MCF 10A (cell line): ENCODE data around the gene BET1L. TPM values are rescaled to one million over a fixed set of nuclear protein-coding genes. Genes with fewer than 3 reads are reported as not detected.

Experiments
- Bru-seq: library from RNA; stranded (reverse); fragments of 400-500 nt; gene quantifications from one replicate; lab custom pipeline; 2021; lab: Mats Ljungman, UMichigan
- BruChase-seq, 2 experiments: library from RNA; stranded (reverse); fragments of 400-500 nt; gene quantifications; one replicate each; lab custom pipeline; 2021; lab: Mats Ljungman, UMichigan
- BruUV-seq: library from RNA; stranded (reverse); fragments of 400-500 nt; replicated peaks from 2 replicates; lab custom pipeline; 2021; lab: Mats Ljungman, UMichigan
- CTCF ChIA-PET: fragments of 300-600 bp; sonication (Branson Sonifier 250); formaldehyde crosslinking; extraction: SDS; loops from one replicate; lab custom pipeline; 2021; ENCODE audit warnings: antibody characterized with exemption, inconsistent platforms; lab: Yijun Ruan, JAX
- POLR2A ChIA-PET: fragments of 300-600, 350-650 bp; sonication (Branson Sonifier 250); formaldehyde crosslinking; extraction: SDS; loops from one replicate; lab custom pipeline; 2020; ENCODE audit warnings: antibody characterized with exemption, inconsistent platforms; lab: Yijun Ruan, JAX
- DNase-seq: peaks from one replicate; pipeline ENCODE4 v3.0.0-alpha.2; 2018; ENCODE audit not compliant: unreplicated experiment
- H3K27ac Mint-ChIP-seq: one replicate; pipeline ENCODE4 v1.8.0; 2022; ENCODE audit warnings: mild to moderate bottlenecking, low read depth, mixed read lengths; ENCODE audit not compliant: unreplicated experiment
- H3K27me3 Mint-ChIP-seq: one replicate; pipeline ENCODE4 v1.8.0; 2022; ENCODE audit warnings: mixed read lengths; ENCODE audit not compliant: insufficient read depth, unreplicated experiment
- H3K36me3 Mint-ChIP-seq: one replicate; pipeline ENCODE4 v1.8.0; 2022; ENCODE audit warnings: mild to moderate bottlenecking, moderate library complexity, mixed read lengths; ENCODE audit not compliant: insufficient read depth, unreplicated experiment
- H3K4me1 Mint-ChIP-seq: one replicate; pipeline ENCODE4 v1.8.0; 2022; ENCODE audit warnings: mixed read lengths; ENCODE audit not compliant: insufficient read depth, unreplicated experiment
- H3K4me3 Mint-ChIP-seq: one replicate; pipeline ENCODE4 v1.8.0; 2022; ENCODE audit warnings: mild to moderate bottlenecking, moderate library complexity, mixed read lengths; ENCODE audit not compliant: unreplicated experiment
- H3K9me3 Mint-ChIP-seq: one replicate; pipeline ENCODE4 v1.8.0; 2022; ENCODE audit warnings: mixed read lengths; ENCODE audit not compliant: unreplicated experiment
- CTCF ChIP-seq: fragments of 200-600 bp; IDR thresholded peaks from one replicate; pipeline ENCODE4 v1.8.0; 2022; ENCODE audit warnings: antibody characterized with exemption, mild to moderate bottlenecking; ENCODE audit not compliant: unreplicated experiment
- intact Hi-C: fragments of 100-400 bp; cut with micrococcal nuclease; formaldehyde crosslinking; loops from 2 replicates; pipeline ENCODE4 v1.14.1; 2022
- long read RNA-seq: library from polyadenylated mRNA; stranded (forward); transcript quantifications from one replicate; pipeline ENCODE4 v2.0.0, GENCODE V29; 2022
- total RNA-seq: library from RNA; stranded (reverse); gene quantifications from 2 replicates; pipeline ENCODE4 v1.2.3, GENCODE V29; 2022

BET1L gene
- 65.3 and 66.1 TPM in 2 replicates for total RNA-seq
- Bru-seq, nascent RNA = percentile 55 among the genes with signal in this experiment
- percentile 74 among the genes with signal in this experiment for BruChase-seq, experiment 1, labeled RNA remaining after a 6-hour chase
- percentile 68 among the genes with signal in this experiment for BruChase-seq, experiment 2, labeled RNA remaining after a 2-hour chase
- long read RNA-seq, transcript BET1L-203 (4 exons, 2,819 nt) = major isoform, 91 of 124 reads
- long read RNA-seq, transcript BET1L-201 (3 exons, 2,916 nt) = minor isoform, 5 of 124 reads
- long read RNA-seq, partial matches to known transcripts = 2 of 124 reads
- long read RNA-seq, other reads (novel, unspliced or antisense) = 26 of 124 reads

GRCh38 chr11:207208-207862 is at the start of gene BET1L, which contains the start of gene RIC8A:
TSS of gene BET1L (minus strand) at chr11:207399. CDS start at chr11:207321, 78 bp downstream.
TSS of gene RIC8A (plus strand) at chr11:207708. CDS start at chr11:208855, 1,147 bp downstream.
- peak within 1 kb of the TSS; percentile 99 for H3K27ac Mint-ChIP-seq
- ChIA-PET POLR2A (interaction anchor here (0.6 to 5.9 kb wide), 36 partner anchors 8 to 1827 kb away, joined by 3 to 136 read pairs (median 5); partner anchors contain the start of genes IFITM2, IFITM3, PGGHG and PHRF1), CTCF (interaction anchor here (0.6 to 5.0 kb wide), 7 partner anchors 17 to 241 kb away, joined by 3 to 18 read pairs (median 3); partner anchors contain the start of gene PSMD13)
- TF ChIP-seq CTCF = no peak
- intact Hi-C loops = loop anchor here (5.0 kb wide), 1 partner anchor 240 kb away; no protein-coding TSS in a partner anchor
- H3K9me3 Mint-ChIP-seq = no peaks in the 10 kb centered on the region
- H3K4me1 Mint-ChIP-seq = peaks cover 15% of the 10 kb centered on the region
- peak within 1 kb of the TSS; percentile 99 for H3K4me3 Mint-ChIP-seq
- no peaks in the 10 kb centered on the region for H3K27me3 Mint-ChIP-seq
- no TSS peak for BruUV-seq
- peak; percentile 97 for DNase-seq
- peaks cover 33% of the 10 kb centered on the region for H3K36me3 Mint-ChIP-seq

GRCh38 chr11:255816-256215 is 48.6 kb upstream of the BET1L start:
- intact Hi-C loops = no loop called here
- H3K27me3 Mint-ChIP-seq = peaks cover 11% of the 10 kb centered on the region
- POLR2A ChIA-PET = no interaction called here
- CTCF ChIA-PET = interaction anchor here (0.6 kb wide), 1 partner anchor 52 kb away, joined by 3 read pairs; the partner anchor contains the start of gene IFITM2
- no peak overlapping the region for H3K27ac Mint-ChIP-seq
- no peak overlapping the region for H3K4me3 Mint-ChIP-seq
- DNase-seq = no peak
- no peak for TF ChIP-seq CTCF
- peaks cover 3% of the 10 kb centered on the region for H3K9me3 Mint-ChIP-seq
- H3K36me3 Mint-ChIP-seq = peaks cover 33% of the 10 kb centered on the region
- no TSS peak for BruUV-seq
- no peaks in the 10 kb centered on the region for H3K4me1 Mint-ChIP-seq

- peak; percentile 21 for DNase-seq
- POLR2A ChIA-PET = no interaction called here
- Mint-ChIP-seq H3K9me3 (no peaks in the 10 kb centered on the region), H3K27ac (no peak overlapping the region), H3K4me1 (no peaks in the 10 kb centered on the region), H3K4me3 (no peak overlapping the region), H3K27me3 (peaks cover 11% of the 10 kb centered on the region), H3K36me3 (peaks cover 38% of the 10 kb centered on the region)
- CTCF ChIA-PET = interaction anchor here (0.6 kb wide), 1 partner anchor 53 kb away, joined by 3 read pairs; the partner anchor contains the start of gene IFITM2
- no peak for TF ChIP-seq CTCF
- no TSS peak for BruUV-seq
- intact Hi-C loops = no loop called here
These were observed 48.0 kb upstream of the BET1L start for GRCh38 chr11:255176-255575.
